ENCODE data around the gene KCNK2.

KCNK2 gene, protein sequence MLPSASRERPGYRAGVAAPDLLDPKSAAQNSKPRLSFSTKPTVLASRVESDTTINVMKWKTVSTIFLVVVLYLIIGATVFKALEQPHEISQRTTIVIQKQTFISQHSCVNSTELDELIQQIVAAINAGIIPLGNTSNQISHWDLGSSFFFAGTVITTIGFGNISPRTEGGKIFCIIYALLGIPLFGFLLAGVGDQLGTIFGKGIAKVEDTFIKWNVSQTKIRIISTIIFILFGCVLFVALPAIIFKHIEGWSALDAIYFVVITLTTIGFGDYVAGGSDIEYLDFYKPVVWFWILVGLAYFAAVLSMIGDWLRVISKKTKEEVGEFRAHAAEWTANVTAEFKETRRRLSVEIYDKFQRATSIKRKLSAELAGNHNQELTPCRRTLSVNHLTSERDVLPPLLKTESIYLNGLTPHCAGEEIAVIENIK

DNA sequence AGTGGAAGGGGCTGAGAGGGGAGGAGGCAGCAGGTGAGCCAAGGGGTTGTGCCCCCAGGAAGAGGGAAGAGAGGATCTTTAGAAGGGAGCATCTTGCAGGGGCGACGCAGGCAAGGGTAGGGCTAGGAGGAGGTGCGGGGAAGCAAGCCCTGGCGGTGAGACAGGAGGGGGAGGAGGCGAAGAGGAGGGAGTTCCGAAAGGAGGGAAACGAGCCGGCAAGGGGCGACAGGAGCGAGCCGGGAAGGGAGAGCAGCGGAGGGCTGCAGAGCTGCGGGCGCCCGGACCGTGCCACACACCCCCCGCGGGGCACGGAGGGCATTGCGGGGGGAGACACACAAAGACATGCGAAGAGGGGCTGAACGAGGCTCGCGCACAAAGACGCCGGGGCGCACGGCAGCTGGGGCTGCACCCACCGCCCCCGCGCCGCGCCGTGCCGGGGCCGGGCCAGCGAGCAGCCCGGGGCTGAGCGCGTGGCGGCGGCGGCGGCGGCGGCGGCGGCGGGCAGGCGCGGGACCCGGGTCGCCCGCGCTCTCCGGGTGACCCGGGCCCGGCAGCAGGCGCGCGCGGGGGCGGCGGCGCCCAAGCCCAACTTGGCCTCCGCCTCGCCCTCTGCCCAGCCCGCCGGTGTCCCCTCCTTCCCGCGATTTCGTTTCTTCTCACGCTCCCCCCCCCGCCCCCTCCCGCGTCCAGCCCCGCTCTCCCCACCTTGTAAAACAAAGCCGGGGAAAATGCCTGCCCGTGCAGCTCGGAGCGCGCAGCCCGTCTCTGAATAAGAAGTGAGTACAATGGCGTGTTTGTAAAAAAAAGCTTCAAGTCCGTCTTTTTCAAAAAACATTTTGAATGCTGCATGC lies at the start of gene KCNK2:
Gene KCNK2 (plus strand): TSS at position 206 of the 851 bp plus-strand sequence. CDS start 649 bp downstream, outside the sequence.
- H3K4me3 ChIP-seq (ENCODE audit: low read depth, low read length) = peak within 1 kb of the TSS; percentile 65
- H3K27me3 ChIP-seq (ENCODE audit: control insufficient read depth, insufficient read depth, low read length) = peaks cover 98% of the 10 kb centered on the region
- H3K36me3 ChIP-seq (ENCODE audit: control insufficient read depth, insufficient read depth, low read length) = no peaks in the 10 kb centered on the region
- H3K9ac ChIP-seq (ENCODE audit: low read depth, low read length) = no peak within 1 kb of the TSS
- no peaks in the 10 kb centered on the region for H3K9me3 ChIP-seq (ENCODE audit: control insufficient read depth, insufficient read depth, low read length)
- 0 out of 2 replicates have a peak, but pooled peaks cover 7% of the 10 kb centered on the region for H3K4me1 ChIP-seq (ENCODE audit: control insufficient read depth, insufficient read depth, low read length)
- H3K27ac ChIP-seq (ENCODE audit: low read depth, low read length) = no peak within 1 kb of the TSS

DNA sequence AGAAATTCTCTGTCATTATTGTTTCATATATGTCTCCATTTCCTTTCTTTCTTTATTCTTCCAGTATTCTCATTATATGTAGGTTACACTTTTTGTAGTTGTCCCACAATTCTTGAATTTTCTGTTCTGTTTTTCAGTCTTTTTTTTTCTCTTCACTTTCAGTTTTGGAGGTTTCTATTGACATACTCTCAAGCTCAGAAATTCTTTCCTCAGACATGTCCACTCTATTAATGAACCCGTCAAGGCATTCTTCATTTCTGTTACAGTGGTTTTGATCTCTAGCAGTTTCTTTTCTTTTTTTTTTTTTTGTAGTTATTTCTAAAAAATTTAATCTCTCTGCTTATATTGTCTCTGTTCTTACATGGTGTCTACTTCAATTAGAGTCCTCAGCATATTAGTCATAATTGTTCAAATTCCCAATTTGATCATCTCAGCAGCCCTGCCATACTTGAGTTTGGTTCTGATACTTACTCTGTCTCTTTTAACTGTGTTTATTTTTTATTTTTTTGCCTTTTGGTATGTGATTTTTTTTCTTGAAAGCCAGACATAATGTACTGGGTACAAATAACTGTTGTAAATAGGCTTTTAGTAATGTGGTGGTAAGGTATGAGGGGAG lies 49.5 kb upstream of the KCNK2 start:
- no peak overlapping the region for H3K4me3 ChIP-seq (ENCODE audit: low read depth, low read length)
- H3K9ac ChIP-seq (ENCODE audit: low read depth, low read length) = no peak overlapping the region

DNA sequence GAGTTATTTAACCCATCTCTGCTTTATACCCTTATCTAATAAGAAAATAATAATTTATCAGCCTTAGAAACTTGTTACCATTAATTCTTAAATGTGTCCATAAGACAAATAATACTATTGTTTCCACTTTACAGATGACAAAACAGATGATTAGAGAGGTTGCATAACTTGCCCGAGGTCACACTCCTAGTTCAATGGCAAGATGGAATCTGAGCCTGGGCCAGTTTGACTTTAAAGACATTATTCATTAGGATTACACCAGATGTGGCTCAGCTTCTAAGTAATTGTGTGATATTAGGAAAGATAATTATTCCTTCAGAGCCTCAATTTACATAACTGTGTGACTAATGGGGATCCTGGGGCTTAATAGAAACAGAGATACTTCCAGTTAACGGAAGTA lies 42.3 kb upstream of the KCNK2 start:
- H3K27ac ChIP-seq (ENCODE audit: low read depth, low read length) = no peak overlapping the region
- no peak overlapping the region for H3K4me3 ChIP-seq (ENCODE audit: low read depth, low read length)
- H3K36me3 ChIP-seq (ENCODE audit: control insufficient read depth, insufficient read depth, low read length) = no peaks in the 10 kb centered on the region
- peaks cover 9% of the 10 kb centered on the region for H3K4me1 ChIP-seq (ENCODE audit: control insufficient read depth, insufficient read depth, low read length)
- no peaks in the 10 kb centered on the region for H3K27me3 ChIP-seq (ENCODE audit: control insufficient read depth, insufficient read depth, low read length)
- H3K9me3 ChIP-seq (ENCODE audit: control insufficient read depth, insufficient read depth, low read length) = no peaks in the 10 kb centered on the region
- no peak overlapping the region for H3K9ac ChIP-seq (ENCODE audit: low read depth, low read length)

More for the DNA sequence above, 49.5 kb upstream of the KCNK2 start:
- Histone ChIP-seq H3K9me3 (ENCODE audit: control insufficient read depth, insufficient read depth, low read length) (no peaks in the 10 kb centered on the region), H3K27me3 (ENCODE audit: control insufficient read depth, insufficient read depth, low read length) (no peaks in the 10 kb centered on the region), H3K36me3 (ENCODE audit: control insufficient read depth, insufficient read depth, low read length) (no peaks in the 10 kb centered on the region), H3K4me1 (ENCODE audit: control insufficient read depth, insufficient read depth, low read length) (no peaks in the 10 kb centered on the region), H3K27ac (ENCODE audit: low read depth, low read length) (no peak overlapping the region)

DNA sequence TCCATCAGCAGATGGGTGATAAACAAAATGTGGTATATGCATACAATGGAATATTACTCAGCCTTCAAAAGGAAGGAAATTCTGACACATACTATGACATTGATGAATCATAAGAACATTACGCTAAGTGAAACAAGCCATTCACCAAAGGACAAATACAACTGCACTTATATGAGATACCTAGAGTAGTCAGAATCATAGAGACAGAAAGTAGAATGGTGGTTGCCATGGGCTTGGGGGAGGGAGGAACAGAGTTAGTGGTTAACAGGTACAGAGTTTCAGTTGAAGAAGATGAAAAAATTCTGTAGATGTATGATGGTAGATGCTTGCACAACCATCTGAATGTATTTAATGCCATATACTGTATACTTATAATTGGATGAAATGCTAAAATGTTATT lies 39.1 kb upstream of the KCNK2 start:
- Histone ChIP-seq H3K4me3 (ENCODE audit: low read depth, low read length) (no peak overlapping the region), H3K36me3 (ENCODE audit: control insufficient read depth, insufficient read depth, low read length) (no peaks in the 10 kb centered on the region), H3K27me3 (ENCODE audit: control insufficient read depth, insufficient read depth, low read length) (no peaks in the 10 kb centered on the region), H3K4me1 (ENCODE audit: control insufficient read depth, insufficient read depth, low read length) (peaks cover 22% of the 10 kb centered on the region), H3K27ac (ENCODE audit: low read depth, low read length) (no peak overlapping the region), H3K9ac (ENCODE audit: low read depth, low read length) (no peak overlapping the region), H3K9me3 (ENCODE audit: control insufficient read depth, insufficient read depth, low read length) (no peaks in the 10 kb centered on the region)

DNA sequence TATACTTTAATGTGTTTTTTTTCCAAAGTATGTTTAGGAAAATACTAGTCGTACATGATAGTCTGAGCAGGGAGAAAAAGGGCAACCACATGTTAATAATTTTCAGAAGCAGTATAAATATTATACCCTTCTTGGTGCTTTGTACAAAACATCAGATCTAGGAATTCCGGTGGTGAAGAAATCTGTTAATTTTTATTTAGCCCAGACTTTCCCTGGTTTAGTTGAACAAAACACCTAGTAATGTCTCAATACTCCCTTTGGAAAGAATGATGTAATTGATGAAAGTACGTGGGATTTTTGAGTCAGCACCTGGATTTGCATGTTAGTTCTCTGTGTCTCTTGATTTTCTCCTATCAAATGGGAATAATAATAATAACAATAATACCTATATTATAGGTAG lies 38.4 kb upstream of the KCNK2 start:
- H3K36me3 ChIP-seq (ENCODE audit: control insufficient read depth, insufficient read depth, low read length) = no peaks in the 10 kb centered on the region
- no peaks in the 10 kb centered on the region for H3K27me3 ChIP-seq (ENCODE audit: control insufficient read depth, insufficient read depth, low read length)
- H3K27ac ChIP-seq (ENCODE audit: low read depth, low read length) = no peak overlapping the region
- H3K9ac ChIP-seq (ENCODE audit: low read depth, low read length) = no peak overlapping the region
- peaks cover 22% of the 10 kb centered on the region for H3K4me1 ChIP-seq (ENCODE audit: control insufficient read depth, insufficient read depth, low read length)
- no peaks in the 10 kb centered on the region for H3K9me3 ChIP-seq (ENCODE audit: control insufficient read depth, insufficient read depth, low read length)
- no peak overlapping the region for H3K4me3 ChIP-seq (ENCODE audit: low read depth, low read length)

DNA sequence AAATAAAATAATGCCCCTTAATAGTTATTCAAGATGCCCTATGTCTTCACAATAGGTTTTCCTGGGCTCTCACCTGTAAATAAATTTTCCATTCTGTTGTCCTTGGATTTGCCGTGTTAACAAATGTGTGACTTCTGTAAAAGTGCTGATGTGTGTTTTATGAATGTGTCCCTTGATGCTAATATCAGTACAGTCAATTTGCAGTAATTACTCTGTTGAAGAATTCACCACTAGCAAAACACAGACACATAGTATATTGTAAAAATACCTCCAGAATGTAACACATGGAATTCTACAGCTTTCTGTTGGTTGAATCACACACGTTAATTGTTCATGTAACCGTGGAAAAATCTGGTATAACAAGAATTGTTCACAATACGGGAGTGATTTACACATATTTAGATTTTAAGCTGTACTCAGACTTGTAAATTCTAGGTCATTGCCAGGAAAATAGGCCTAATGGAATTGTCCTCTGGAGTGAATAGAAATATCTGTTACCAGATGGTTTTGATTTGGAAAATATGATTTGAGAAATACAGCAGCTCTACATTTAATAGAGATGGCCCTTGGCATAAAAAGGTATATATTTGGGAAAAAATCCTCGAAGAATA lies 36.7 kb upstream of the KCNK2 start:
- H3K9me3 ChIP-seq (ENCODE audit: control insufficient read depth, insufficient read depth, low read length) = no peaks in the 10 kb centered on the region
- H3K4me1 ChIP-seq (ENCODE audit: control insufficient read depth, insufficient read depth, low read length) = peaks cover 13% of the 10 kb centered on the region; the same call in 1 of the 2 replicates
- no peak overlapping the region for H3K4me3 ChIP-seq (ENCODE audit: low read depth, low read length)
- no peaks in the 10 kb centered on the region for H3K36me3 ChIP-seq (ENCODE audit: control insufficient read depth, insufficient read depth, low read length)
- H3K27ac ChIP-seq (ENCODE audit: low read depth, low read length) = no peak overlapping the region
- no peak overlapping the region for H3K9ac ChIP-seq (ENCODE audit: low read depth, low read length)
- no peaks in the 10 kb centered on the region for H3K27me3 ChIP-seq (ENCODE audit: control insufficient read depth, insufficient read depth, low read length)

DNA sequence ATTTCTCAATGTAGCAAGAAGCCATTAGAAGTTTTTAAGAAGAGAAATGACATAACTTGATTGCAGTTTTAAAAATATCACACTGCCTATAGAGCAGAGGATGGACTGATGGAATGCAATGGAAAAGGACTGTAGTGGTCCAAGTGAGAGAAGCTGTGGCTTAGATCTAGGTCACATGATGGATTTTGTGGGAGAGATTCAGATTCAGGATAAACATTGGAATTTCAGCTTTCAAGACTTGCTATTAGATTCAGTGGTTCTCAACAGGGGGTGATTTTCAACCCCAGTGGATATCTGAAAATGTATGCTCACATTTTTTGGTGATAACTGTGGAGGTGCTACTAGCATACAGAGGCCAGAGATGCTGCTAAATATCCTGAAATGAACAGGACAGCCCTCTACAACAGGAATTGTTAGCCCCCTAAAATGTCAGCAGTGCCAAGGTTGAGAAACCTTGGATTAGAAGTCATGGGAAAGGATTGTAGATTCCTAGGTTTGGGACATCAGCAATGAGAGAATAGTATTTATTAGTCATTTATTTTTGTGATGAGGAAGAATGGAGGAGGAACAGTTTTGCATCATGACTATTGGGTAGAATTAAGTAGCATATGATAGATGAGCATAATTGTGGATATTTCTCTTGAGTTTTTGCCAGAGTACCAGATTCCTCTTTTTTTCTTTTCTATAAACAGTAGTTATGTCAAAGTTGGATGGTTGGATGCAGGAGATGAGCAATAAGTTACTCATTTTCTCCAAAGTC lies 30.1 kb upstream of the KCNK2 start:
- H3K9me3 ChIP-seq (ENCODE audit: control insufficient read depth, insufficient read depth, low read length) = no peaks in the 10 kb centered on the region

DNA sequence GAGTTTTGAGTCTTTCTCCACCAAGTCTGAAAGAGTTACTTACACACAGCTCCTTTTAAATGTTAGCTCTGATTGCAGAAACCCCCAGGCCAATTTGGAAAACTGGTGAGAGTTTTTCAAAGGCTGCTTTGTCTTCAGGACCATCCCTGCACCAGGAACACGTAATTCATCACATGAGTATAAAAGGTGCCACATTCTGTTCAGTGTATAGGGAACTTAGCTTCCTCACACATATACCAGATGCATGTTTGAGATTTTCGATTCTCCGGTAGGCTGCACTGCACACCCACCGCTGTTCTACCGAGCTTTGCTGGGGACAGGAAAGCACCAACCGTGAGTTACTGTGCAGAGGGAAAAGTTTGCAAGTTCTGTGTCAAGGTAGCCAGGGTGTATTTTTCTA lies 28.3 kb upstream of the KCNK2 start:
- no peak overlapping the region for H3K27ac ChIP-seq (ENCODE audit: low read depth, low read length)
- H3K4me1 ChIP-seq (ENCODE audit: control insufficient read depth, insufficient read depth, low read length) = peaks cover 22% of the 10 kb centered on the region
- H3K9ac ChIP-seq (ENCODE audit: low read depth, low read length) = no peak overlapping the region
- H3K4me3 ChIP-seq (ENCODE audit: low read depth, low read length) = no peak overlapping the region
- no peaks in the 10 kb centered on the region for H3K9me3 ChIP-seq (ENCODE audit: control insufficient read depth, insufficient read depth, low read length)
- no peaks in the 10 kb centered on the region for H3K36me3 ChIP-seq (ENCODE audit: control insufficient read depth, insufficient read depth, low read length)
- H3K27me3 ChIP-seq (ENCODE audit: control insufficient read depth, insufficient read depth, low read length) = no peaks in the 10 kb centered on the region

More for the DNA sequence above, 30.1 kb upstream of the KCNK2 start:
- Histone ChIP-seq H3K4me1 (ENCODE audit: control insufficient read depth, insufficient read depth, low read length) (peaks cover 19% of the 10 kb centered on the region), H3K27ac (ENCODE audit: low read depth, low read length) (no peak overlapping the region), H3K27me3 (ENCODE audit: control insufficient read depth, insufficient read depth, low read length) (no peaks in the 10 kb centered on the region), H3K4me3 (ENCODE audit: low read depth, low read length) (no peak overlapping the region), H3K9ac (ENCODE audit: low read depth, low read length) (no peak overlapping the region), H3K36me3 (ENCODE audit: control insufficient read depth, insufficient read depth, low read length) (no peaks in the 10 kb centered on the region)

DNA sequence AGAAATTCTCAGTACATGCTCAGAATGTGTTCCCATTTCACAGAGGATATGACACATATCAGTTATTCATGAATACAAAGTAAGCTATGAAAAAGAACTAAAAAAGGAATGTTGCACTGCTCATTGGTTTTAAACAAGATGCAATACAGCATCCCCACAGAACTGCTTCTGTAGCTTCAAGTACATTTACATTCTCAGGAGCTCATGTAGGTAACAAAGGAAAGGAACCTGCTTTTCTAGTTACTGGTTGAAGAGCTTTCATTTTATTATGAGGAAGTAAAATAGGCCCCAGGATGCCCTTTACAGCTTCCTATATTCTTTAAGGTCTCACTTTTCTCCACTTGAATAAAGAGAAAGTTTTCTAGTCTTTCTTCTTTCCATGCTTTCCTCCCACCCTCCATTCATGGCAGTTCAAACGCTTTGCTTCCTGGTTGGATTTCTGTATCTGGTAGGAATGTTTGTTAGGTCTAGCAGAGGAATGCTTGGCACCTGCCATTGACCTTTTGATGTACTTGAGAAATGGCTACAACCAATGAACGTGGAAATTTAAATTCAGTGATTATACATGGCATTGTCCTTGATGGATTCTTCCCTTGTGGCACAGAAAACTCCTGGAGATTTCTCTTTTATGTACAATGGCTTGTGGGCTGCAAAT lies 27.1 kb upstream of the KCNK2 start:
- no peaks in the 10 kb centered on the region for H3K27me3 ChIP-seq (ENCODE audit: control insufficient read depth, insufficient read depth, low read length)
- peaks cover 22% of the 10 kb centered on the region for H3K4me1 ChIP-seq (ENCODE audit: control insufficient read depth, insufficient read depth, low read length)
- peak overlapping the region; percentile 28 for H3K27ac ChIP-seq (ENCODE audit: low read depth, low read length)
- no peak overlapping the region; the same call in 1 of the 2 replicates for H3K4me3 ChIP-seq (ENCODE audit: low read depth, low read length)
- H3K9ac ChIP-seq (ENCODE audit: low read depth, low read length) = no peak overlapping the region
- H3K36me3 ChIP-seq (ENCODE audit: control insufficient read depth, insufficient read depth, low read length) = no peaks in the 10 kb centered on the region
- H3K9me3 ChIP-seq (ENCODE audit: control insufficient read depth, insufficient read depth, low read length) = no peaks in the 10 kb centered on the region

DNA sequence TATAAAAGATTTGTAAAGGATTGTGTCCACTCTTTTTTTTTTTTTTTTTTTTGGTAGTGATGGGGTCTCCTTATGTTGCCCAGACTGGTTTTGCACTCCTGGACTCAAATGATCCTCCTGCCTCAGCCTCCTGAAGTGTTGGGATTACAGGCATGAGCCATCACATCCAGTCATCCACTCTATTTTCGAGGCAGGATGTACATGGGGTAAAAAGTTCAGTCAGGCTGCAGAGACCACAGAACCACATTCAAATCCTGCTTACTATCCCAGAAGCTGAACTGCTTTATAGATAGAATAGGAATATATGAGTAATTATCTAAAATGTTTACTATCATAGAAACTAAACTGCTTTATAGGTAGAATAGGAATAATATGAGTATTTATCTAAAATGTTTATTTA lies 26.0 kb upstream of the KCNK2 start:
- no peaks in the 10 kb centered on the region for H3K9me3 ChIP-seq (ENCODE audit: control insufficient read depth, insufficient read depth, low read length)
- H3K27ac ChIP-seq (ENCODE audit: low read depth, low read length) = no peak overlapping the region
- H3K4me1 ChIP-seq (ENCODE audit: control insufficient read depth, insufficient read depth, low read length) = peaks cover 22% of the 10 kb centered on the region
- H3K9ac ChIP-seq (ENCODE audit: low read depth, low read length) = no peak overlapping the region
- H3K36me3 ChIP-seq (ENCODE audit: control insufficient read depth, insufficient read depth, low read length) = no peaks in the 10 kb centered on the region
- no peak overlapping the region for H3K4me3 ChIP-seq (ENCODE audit: low read depth, low read length)
- H3K27me3 ChIP-seq (ENCODE audit: control insufficient read depth, insufficient read depth, low read length) = no peaks in the 10 kb centered on the region

Measured in HUES48 (cell line).